ENCODE results near the gene LZTS3. TPM values are rescaled to one million over a fixed set of nuclear protein-coding genes. Genes with fewer than 3 reads are reported as not detected.

Gene LZTS3
- total RNA-seq, 1 donor from 2014 or later: 0.84 TPM

- POLR2A ChIA-PET: no interaction called here
- H3K9me3 Mint-ChIP-seq: no peaks in the 10 kb centered on the region
- no peak for DNase-seq
These were observed 9.1 kb downstream of the LZTS3 start for GRCh38 chr20:3164043-3164762.

GRCh38 chr20:3163099-3164042, 10.0 kb downstream of the LZTS3 start:
- Mint-ChIP-seq H3K9me3 (no peaks in the 10 kb centered on the region), H3K4me3 (no peak overlapping the region), H3K36me3 (ENCODE audit: low read depth) (peaks cover 7% of the 10 kb centered on the region), H3K27ac (no peak overlapping the region), H3K27me3 (peaks cover 12% of the 10 kb centered on the region), H3K4me1 (peaks cover 13% of the 10 kb centered on the region)
- ATAC-seq (ENCODE audit: low read depth): no peak
- POLR2A ChIA-PET: no interaction called here
- CTCF ChIA-PET: no interaction called here
- no peak for TF ChIP-seq CTCF (IDR thresholded peaks at IDR 0.05)
- intact Hi-C loops (cut with micrococcal nuclease): no loop called here
- no peak for DNase-seq

More at GRCh38 chr20:3164043-3164762, 9.1 kb downstream of the LZTS3 start:
- Mint-ChIP-seq H3K27me3 (peaks cover 20% of the 10 kb centered on the region), H3K4me1 (peaks cover 8% of the 10 kb centered on the region), H3K4me3 (no peak overlapping the region), H3K36me3 (ENCODE audit: low read depth) (peaks cover 6% of the 10 kb centered on the region), H3K27ac (no peak overlapping the region)
- no peak for ATAC-seq (ENCODE audit: low read depth)
- no peak for TF ChIP-seq CTCF (IDR thresholded peaks at IDR 0.05)
- intact Hi-C loops (cut with micrococcal nuclease): no loop called here
- CTCF ChIA-PET: no interaction called here

GRCh38 chr20:3162080-3162611, 11.2 kb downstream of the LZTS3 start:
- ChIA-PET POLR2A (interaction anchor here (1.5 kb wide), 1 partner anchor 47 kb away, joined by 9 read pairs; the partner anchor contains the start of gene ITPA), CTCF (no interaction called here)
- H3K9me3 Mint-ChIP-seq: no peaks in the 10 kb centered on the region
- H3K4me1 Mint-ChIP-seq: peaks cover 24% of the 10 kb centered on the region
- H3K36me3 Mint-ChIP-seq (ENCODE audit: low read depth): peaks cover 7% of the 10 kb centered on the region
- intact Hi-C loops (cut with micrococcal nuclease): no loop called here
- ATAC-seq (ENCODE audit: low read depth) (no peak), DNase-seq (no peak)
- H3K27me3 Mint-ChIP-seq: peaks cover 6% of the 10 kb centered on the region
- no peak overlapping the region for H3K4me3 Mint-ChIP-seq
- TF ChIP-seq CTCF (IDR thresholded peaks at IDR 0.05): no peak
- no peak overlapping the region for H3K27ac Mint-ChIP-seq

- intact Hi-C loops (cut with micrococcal nuclease): no loop called here
- TF ChIP-seq CTCF (IDR thresholded peaks at IDR 0.05): no peak
- POLR2A ChIA-PET: interaction anchor here (0.6 to 1.5 kb wide), 2 partner anchors 48 to 115 kb away, joined by 3 to 9 read pairs; partner anchors contain the start of gene ITPA
- ATAC-seq (ENCODE audit: low read depth): no peak
- Mint-ChIP-seq H3K36me3 (ENCODE audit: low read depth) (peaks cover 9% of the 10 kb centered on the region), H3K4me3 (peak overlapping the region; percentile 52), H3K4me1 (peaks cover 30% of the 10 kb centered on the region), H3K27me3 (peaks cover 4% of the 10 kb centered on the region), H3K9me3 (no peaks in the 10 kb centered on the region), H3K27ac (no peak overlapping the region)
- CTCF ChIA-PET: no interaction called here
- no peak for DNase-seq
These were observed 11.9 kb downstream of the LZTS3 start for GRCh38 chr20:3161316-3162079.
